WERI-Rb-1 (cell line): ENCODE data around the gene DDX27.
"Not testable (repeated sequence)": the region's sequence is repeated elsewhere in the genome, so short reads cannot be mapped to it uniquely, and the experiment has no call there.

Experiments
- DNase-seq: peaks from one replicate; pipeline ENCODE4 v3.0.0-alpha.2; 2020
- H3K27ac ChIP-seq: fragments of 250-450 bp; sonication (Bioruptor Pico); 2 replicates; pipeline ENCODE4 v1.5.1; 2020; ENCODE audit warnings: mild to moderate bottlenecking, moderate library complexity
- H3K27me3 ChIP-seq: fragments of 250-450 bp; sonication (Bioruptor Pico); 2 replicates; pipeline ENCODE4 v1.5.1; 2021; ENCODE audit warnings: mild to moderate bottlenecking, low read depth, moderate library complexity; ENCODE audit not compliant: insufficient read depth, severe bottlenecking
- H3K36me3 ChIP-seq: fragments of 250-450 bp; sonication (Bioruptor Pico); 2 replicates; pipeline ENCODE4 v1.5.1; 2020; ENCODE audit warnings: mild to moderate bottlenecking, moderate library complexity
- H3K4me3 ChIP-seq: 2 replicates; pipeline ENCODE4 v1.5.1; 2011; ENCODE audit warnings: low read depth, mild to moderate bottlenecking, control low read depth, low read length
- H3K9me3 ChIP-seq: fragments of 250-450 bp; sonication (Bioruptor Pico); 2 replicates; pipeline ENCODE4 v1.5.1; 2021; ENCODE audit warnings: mild to moderate bottlenecking, moderate library complexity; ENCODE audit not compliant: severe bottlenecking
- TF ChIP-seq, protein P1 (sequence below): IDR thresholded peaks from 2 replicates; pipeline ENCODE4 v1.5.1; 2011; ENCODE audit warnings: low read depth, mild to moderate bottlenecking, control low read depth, inconsistent platforms, low read length

DDX27 gene

DNA sequence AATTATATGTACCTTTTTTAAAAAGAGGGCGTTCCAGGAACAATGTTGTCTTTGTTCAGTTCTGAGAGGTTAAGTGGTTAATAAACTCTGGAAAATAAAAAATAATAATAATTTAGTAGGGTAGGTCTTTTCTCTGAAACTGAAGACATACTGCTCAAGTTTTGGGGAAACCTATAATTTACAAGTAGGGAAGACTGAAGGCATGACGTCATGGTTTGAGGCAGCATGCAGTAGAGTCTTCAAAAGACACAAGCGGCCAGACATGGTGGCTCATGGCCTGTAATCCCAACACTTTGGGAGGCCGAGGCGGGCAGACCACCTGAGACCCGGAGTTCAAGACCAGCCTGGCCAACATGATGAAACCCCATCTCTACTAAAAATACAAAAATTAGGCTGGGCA is 45.0 kb upstream of the DDX27 start:
- Histone ChIP-seq H3K4me3 (no peak overlapping the region), H3K27me3 (no peaks in the 10 kb centered on the region), H3K27ac (no peak overlapping the region), H3K36me3 (peaks cover 26% of the 10 kb centered on the region), H3K9me3 (no peaks in the 10 kb centered on the region)
- no peak for DNase-seq
- TF ChIP-seq, protein P1, sequence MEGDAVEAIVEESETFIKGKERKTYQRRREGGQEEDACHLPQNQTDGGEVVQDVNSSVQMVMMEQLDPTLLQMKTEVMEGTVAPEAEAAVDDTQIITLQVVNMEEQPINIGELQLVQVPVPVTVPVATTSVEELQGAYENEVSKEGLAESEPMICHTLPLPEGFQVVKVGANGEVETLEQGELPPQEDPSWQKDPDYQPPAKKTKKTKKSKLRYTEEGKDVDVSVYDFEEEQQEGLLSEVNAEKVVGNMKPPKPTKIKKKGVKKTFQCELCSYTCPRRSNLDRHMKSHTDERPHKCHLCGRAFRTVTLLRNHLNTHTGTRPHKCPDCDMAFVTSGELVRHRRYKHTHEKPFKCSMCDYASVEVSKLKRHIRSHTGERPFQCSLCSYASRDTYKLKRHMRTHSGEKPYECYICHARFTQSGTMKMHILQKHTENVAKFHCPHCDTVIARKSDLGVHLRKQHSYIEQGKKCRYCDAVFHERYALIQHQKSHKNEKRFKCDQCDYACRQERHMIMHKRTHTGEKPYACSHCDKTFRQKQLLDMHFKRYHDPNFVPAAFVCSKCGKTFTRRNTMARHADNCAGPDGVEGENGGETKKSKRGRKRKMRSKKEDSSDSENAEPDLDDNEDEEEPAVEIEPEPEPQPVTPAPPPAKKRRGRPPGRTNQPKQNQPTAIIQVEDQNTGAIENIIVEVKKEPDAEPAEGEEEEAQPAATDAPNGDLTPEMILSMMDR = no peak

DNA sequence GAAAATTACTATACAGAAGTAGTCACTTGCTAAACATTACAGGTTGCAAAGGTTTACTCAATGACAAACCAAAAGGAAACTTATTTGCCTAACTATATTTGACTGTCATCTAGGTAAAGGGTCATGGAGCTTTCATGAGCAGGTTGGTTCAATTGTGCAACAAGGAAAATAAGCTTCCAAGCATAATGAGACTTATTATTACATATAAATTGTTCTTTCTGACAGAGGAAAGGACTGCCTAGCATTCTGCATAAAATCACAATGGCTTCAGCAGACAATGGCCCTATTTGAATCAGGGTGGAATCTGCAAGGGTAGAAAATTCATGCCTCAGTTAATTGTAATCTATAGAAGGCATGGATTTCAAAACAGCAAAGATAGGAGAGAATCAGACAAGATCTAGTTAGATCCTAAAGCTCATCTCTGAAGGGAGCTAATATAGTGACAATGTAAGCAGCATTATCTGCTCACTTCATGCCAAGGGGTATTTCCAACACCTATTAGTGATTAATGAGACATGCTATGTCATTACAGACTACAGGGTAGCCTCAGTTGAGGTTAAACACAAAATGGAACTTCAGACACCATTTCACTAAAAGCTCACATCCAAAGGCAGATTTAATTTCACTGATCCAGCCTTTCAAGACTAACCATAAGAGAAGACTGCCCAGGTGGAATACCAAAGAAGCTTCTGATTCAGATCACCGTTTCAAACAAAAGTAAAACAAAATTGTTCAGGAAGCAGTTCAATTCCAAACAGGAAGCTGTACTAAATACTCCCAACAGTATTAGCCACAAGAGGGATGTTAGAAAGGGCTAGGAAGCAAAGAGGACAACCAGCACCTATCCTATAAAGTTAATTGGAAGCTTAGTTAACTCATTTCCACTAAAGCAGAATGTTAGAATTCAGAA is 39.6 kb upstream of the DDX27 start:
- no peaks in the 10 kb centered on the region for H3K9me3 ChIP-seq
- H3K27ac ChIP-seq = no peak overlapping the region
- no peak for DNase-seq
- TF ChIP-seq, protein P1 = no peak
- peaks cover 24% of the 10 kb centered on the region for H3K36me3 ChIP-seq
- no peak overlapping the region for H3K4me3 ChIP-seq
- no peaks in the 10 kb centered on the region for H3K27me3 ChIP-seq

DNA sequence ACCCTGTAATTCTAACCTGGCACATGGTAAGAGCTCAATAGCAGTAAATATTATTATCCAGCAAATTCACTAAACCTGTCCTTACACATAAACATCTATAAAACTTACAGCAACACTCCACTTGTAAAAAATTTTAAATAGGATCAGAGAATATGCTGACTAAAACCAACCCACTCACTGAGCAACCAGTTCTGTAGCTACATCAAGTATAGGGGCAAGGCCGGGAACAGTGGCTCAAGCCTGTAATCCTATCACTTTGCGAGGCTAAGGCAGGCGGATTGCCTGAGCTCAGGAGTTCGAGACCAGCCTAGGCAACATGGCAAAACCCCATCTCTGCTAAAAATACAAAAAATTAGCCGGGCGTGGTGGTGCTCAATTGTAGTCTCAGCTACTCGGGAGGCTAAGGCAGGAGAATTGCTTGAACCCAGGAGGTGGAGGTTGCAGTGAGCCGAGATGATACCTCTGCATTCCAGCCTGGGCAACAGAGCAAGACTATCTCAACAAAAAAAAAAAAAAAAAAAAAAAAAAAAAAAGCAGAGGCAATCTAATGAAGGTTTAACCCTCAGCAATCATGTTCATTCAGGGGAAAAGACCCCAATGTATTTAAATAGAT is 37.8 kb upstream of the DDX27 start:
- TF ChIP-seq, protein P1 = no peak
- no peak overlapping the region for H3K4me3 ChIP-seq
- H3K9me3 ChIP-seq = no peaks in the 10 kb centered on the region
- no peak overlapping the region for H3K27ac ChIP-seq
- peak; percentile 20 for DNase-seq
- no peaks in the 10 kb centered on the region for H3K27me3 ChIP-seq
- H3K36me3 ChIP-seq = peaks cover 32% of the 10 kb centered on the region

DNA sequence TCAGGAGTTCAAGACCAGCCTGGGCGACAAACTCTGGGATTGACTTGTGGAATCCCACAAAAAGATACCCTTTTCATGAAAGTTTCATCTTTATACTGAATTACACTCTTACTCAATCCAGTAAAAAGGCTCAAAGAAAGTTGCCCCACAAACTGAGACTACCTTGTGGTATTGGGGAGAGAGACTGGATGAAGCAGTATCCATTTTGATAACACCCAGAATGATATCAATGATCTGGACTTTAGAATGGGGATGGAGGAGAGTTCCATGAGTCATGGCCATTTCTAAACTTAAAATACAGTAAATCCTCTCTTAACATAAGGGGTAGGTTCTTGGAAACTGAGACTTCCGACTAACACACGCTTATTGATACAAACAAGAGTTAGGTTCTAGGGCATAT is 35.8 kb upstream of the DDX27 start:
- Histone ChIP-seq H3K4me3 (no peak overlapping the region), H3K27me3 (no peaks in the 10 kb centered on the region), H3K9me3 (no peaks in the 10 kb centered on the region), H3K27ac (no peak overlapping the region), H3K36me3 (peaks cover 22% of the 10 kb centered on the region)
- TF ChIP-seq, protein P1 = no peak
- DNase-seq = no peak

DNA sequence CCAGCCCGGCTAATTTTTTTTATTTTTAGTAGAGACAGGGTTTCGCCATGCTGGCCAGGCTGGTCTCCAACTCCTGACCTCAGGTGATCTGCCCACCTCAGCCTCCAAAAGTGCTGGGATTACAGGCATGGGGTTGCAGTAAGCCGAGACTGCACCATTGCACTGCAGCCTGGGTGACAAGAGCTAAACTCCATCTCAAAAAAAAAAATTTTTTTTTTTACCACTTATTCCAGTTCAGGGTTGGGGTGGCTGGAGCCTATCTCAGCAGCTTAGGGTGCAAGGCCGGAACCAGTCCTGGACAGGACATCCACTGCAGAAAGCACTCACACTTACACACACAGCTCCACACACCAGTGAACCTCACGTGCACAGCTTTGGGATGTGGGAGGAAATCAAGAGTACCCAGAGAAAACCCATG is 35.1 kb upstream of the DDX27 start:
- not testable (repeated sequence) for H3K9me3 ChIP-seq, DNase-seq, H3K27ac ChIP-seq, H3K4me3 ChIP-seq, H3K27me3 ChIP-seq
- peaks cover 21% of the 10 kb centered on the region for H3K36me3 ChIP-seq

DNA sequence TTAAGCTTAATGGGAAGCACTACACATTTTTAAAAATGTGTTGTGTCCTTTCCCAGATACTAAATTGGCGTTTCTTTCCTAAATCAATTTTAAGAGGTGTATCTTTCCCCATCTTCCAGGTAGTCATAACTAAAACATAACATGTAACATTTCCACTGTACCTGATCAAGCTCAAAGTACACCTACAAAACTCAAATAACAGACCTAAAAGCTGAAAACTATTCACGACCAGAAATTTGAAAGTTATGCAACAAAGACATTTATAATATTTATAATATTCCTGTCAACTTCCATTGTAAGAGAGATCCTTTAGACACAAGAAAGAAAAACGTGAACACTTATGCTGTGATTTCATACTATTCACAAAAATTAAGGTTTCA is 34.5 kb upstream of the DDX27 start:
- H3K4me3 ChIP-seq = no peak overlapping the region
- H3K27me3 ChIP-seq = no peaks in the 10 kb centered on the region
- H3K27ac ChIP-seq = no peak overlapping the region

More for the DNA sequence above, 34.5 kb upstream of the DDX27 start:
- H3K9me3 ChIP-seq = no peaks in the 10 kb centered on the region
- DNase-seq = no peak
- TF ChIP-seq, protein P1 = no peak
- peaks cover 21% of the 10 kb centered on the region for H3K36me3 ChIP-seq
